ENCODE results near the gene DCLK2.
A peak's percentile ranks its signal among the peaks of the same experiment; 100 is the strongest.

The DCLK2 gene

GRCh38 chr4:150205016-150205415, 126.8 kb downstream of the DCLK2 start:
- Histone ChIP-seq H3K36me3 (replicated peaks) (no peaks in the 10 kb centered on the region), H3K27me3 (replicated peaks) (no peaks in the 10 kb centered on the region), H3K4me3 (ENCODE audit: low read depth, low read length) (no peak overlapping the region), H3K27ac (no peak overlapping the region)
- no peak for DNase-seq
- no peak for TF ChIP-seq CTCF (IDR thresholded peaks at IDR 0.05; ENCODE audit: low read depth, low read length, missing control alignments)
- in situ Hi-C loops (cut with HindIII; ENCODE audit: low pct_ligation_motif_present, low sequenced_read_pairs) = loop anchor here (25.0 kb wide), 1 partner anchor 193 kb away; no protein-coding TSS in a partner anchor

GRCh38 chr4:150206265-150206664, 128.0 kb downstream of the DCLK2 start:
- H3K4me3 ChIP-seq (ENCODE audit: low read depth, low read length) = no peak overlapping the region
- no peak overlapping the region for H3K27ac ChIP-seq
- in situ Hi-C loops (cut with HindIII; ENCODE audit: low pct_ligation_motif_present, low sequenced_read_pairs) = loop anchor here (25.0 kb wide), 1 partner anchor 194 kb away; no protein-coding TSS in a partner anchor
- DNase-seq = no peak
- H3K36me3 ChIP-seq (replicated peaks) = no peaks in the 10 kb centered on the region
- TF ChIP-seq CTCF (IDR thresholded peaks at IDR 0.05; ENCODE audit: low read depth, low read length, missing control alignments) = no peak
- no peaks in the 10 kb centered on the region for H3K27me3 ChIP-seq (replicated peaks)

DNA sequence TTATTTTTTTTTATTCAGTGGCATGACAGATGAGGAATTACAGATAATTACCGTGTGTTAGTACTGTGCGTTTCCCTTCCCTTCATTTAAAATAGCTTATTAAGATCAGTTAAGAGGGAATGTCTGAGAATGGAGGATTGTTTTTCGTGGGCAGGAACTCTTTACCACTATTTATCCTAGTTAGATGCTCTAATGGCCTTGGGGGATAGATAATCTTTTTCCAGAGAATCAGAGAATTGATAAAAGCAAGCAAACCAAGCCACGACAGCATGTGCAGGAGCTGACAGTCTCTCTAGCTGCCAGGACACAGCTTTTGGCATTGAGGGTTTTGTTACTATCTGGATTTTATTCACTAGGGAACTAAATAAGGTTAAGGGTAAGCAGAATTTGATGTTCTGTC, 128.7 kb downstream of the DCLK2 start:
- Histone ChIP-seq H3K36me3 (replicated peaks) (no peaks in the 10 kb centered on the region), H3K27ac (no peak overlapping the region), H3K27me3 (replicated peaks) (no peaks in the 10 kb centered on the region), H3K4me3 (ENCODE audit: low read depth, low read length) (no peak overlapping the region)
- in situ Hi-C loops (cut with HindIII; ENCODE audit: low pct_ligation_motif_present, low sequenced_read_pairs) = loop anchor here (25.0 kb wide), 1 partner anchor 195 kb away; no protein-coding TSS in a partner anchor
- DNase-seq = no peak
- no peak for TF ChIP-seq CTCF (IDR thresholded peaks at IDR 0.05; ENCODE audit: low read depth, low read length, missing control alignments)

- no peaks in the 10 kb centered on the region for H3K36me3 ChIP-seq (replicated peaks)
- DNase-seq = no peak
- H3K27ac ChIP-seq = no peak overlapping the region
- in situ Hi-C loops (cut with HindIII; ENCODE audit: low pct_ligation_motif_present, low sequenced_read_pairs) = loop anchor here (25.0 kb wide), 1 partner anchor 196 kb away; no protein-coding TSS in a partner anchor
- TF ChIP-seq CTCF (IDR thresholded peaks at IDR 0.05; ENCODE audit: low read depth, low read length, missing control alignments) = no peak
- H3K4me3 ChIP-seq (ENCODE audit: low read depth, low read length) = no peak overlapping the region
- H3K27me3 ChIP-seq (replicated peaks) = no peaks in the 10 kb centered on the region
Measured at GRCh38 chr4:150207871-150208270, 129.6 kb downstream of the DCLK2 start.

DNA sequence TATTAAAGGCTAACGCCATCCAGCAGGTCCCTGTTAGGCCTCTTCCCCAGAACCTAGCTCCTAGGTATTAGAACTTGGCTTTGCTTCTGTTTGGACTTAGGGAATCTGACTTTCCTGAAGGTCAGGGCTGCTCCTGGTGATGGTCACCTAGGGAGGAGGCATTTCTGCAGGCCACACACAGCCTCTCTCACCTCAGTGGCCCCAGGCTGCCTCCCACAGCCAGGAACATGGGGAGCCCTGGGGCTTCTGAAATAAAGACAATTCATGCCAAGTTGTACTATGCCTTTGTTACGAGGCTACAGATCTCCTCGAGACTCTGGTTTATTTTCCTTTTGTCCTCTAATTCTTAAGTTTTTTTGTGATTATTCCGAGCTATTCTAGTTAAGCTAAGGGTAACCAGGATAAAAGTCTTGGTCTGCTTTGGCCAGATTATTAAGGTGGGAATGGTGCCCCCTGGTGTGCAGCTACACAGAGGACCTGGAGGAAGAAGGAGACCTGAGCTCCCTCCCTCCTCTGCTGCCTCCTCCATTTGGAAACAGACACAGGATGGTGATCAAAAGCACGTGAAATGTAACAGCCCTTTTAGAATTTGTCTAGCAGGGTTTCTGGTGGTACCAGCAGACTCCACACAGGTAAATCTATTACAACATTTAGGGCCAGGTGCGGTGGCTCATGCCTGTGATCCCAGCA, 131.0 kb downstream of the DCLK2 start:
- Histone ChIP-seq H3K4me3 (ENCODE audit: low read depth, low read length) (no peak overlapping the region), H3K27me3 (replicated peaks) (no peaks in the 10 kb centered on the region), H3K27ac (no peak overlapping the region), H3K36me3 (replicated peaks) (no peaks in the 10 kb centered on the region)
- TF ChIP-seq CTCF (IDR thresholded peaks at IDR 0.05; ENCODE audit: low read depth, low read length, missing control alignments) = peak; percentile 84
- in situ Hi-C loops (cut with HindIII; ENCODE audit: low pct_ligation_motif_present, low sequenced_read_pairs) = loop anchor here (25.0 kb wide), 1 partner anchor 197 kb away; no protein-coding TSS in a partner anchor
- peak; percentile 66 for DNase-seq
